GM18907 (cell line): ENCODE measurements around the gene IKBIP.
"Not testable (repeated sequence)": the region's sequence is repeated elsewhere in the genome, so short reads cannot be mapped to it uniquely, and the experiment has no call there.

Experiments used
- ATAC-seq: cut with Tn5 transposase; IDR thresholded peaks from one replicate; pipeline ENCODE4 v1.9.1; 2021; ENCODE audit warnings: mild to moderate bottlenecking, moderate library complexity; ENCODE audit not compliant: unreplicated experiment

The IKBIP gene

GRCh38 chr12:98578821-98579220 lies 65.8 kb downstream of the IKBIP start:
- no peak for ATAC-seq

- ATAC-seq, result no peak
These were observed 66.2 kb downstream of the IKBIP start for GRCh38 chr12:98578392-98578791.

GRCh38 chr12:98576795-98577194 lies 67.8 kb downstream of the IKBIP start:
- not testable (repeated sequence) for ATAC-seq

- ATAC-seq, result no peak
These were observed 69.6 kb downstream of the IKBIP start for GRCh38 chr12:98575013-98575412.
